Measurements from ENCODE around the gene EPM2A. TPM values are rescaled to one million over a fixed set of nuclear protein-coding genes. Genes with fewer than 3 reads are reported as not detected.

The EPM2A gene
- polyA plus RNA-seq, 2 of the 4 experiments (the other 2 are of a cell fraction), result 2.4 to 3.0 TPM

- POLR2A ChIA-PET, result no interaction called here
- Histone ChIP-seq H3K9me3 (no peaks in the 10 kb centered on the region), H3K4me2 (no peak overlapping the region), H3K27ac (no peak overlapping the region), H3K4me3 (no peak overlapping the region), H3K4me1 (no peaks in the 10 kb centered on the region)
- DNase-seq (ENCODE audit: low read depth in 1 of 2, low spot score in 1 of 2), result no peak
- no peak for ATAC-seq
- no peak for FAIRE-seq
- CTCF ChIA-PET, result no interaction called here
- TF ChIP-seq MAZ (IDR thresholded peaks at IDR 0.05; ENCODE audit: borderline replicate concordance, low read depth, low read length) (no peak), CBX8 (IDR thresholded peaks at IDR 0.05) (no peak), FOSL2 (IDR thresholded peaks at IDR 0.05) (no peak), FOSL2 (CRISPR knock-in tag; IDR thresholded peaks at IDR 0.05) (no peak), NPAS2 (CRISPR knock-in tag; IDR thresholded peaks at IDR 0.05; ENCODE audit: borderline replicate concordance) (no peak), FOSB (CRISPR knock-in tag; IDR thresholded peaks at IDR 0.05) (no peak), MAX (IDR thresholded peaks at IDR 0.05) (no peak), HOXA7 (CRISPR knock-in tag; IDR thresholded peaks at IDR 0.05) (no peak), ZC3H11A (IDR thresholded peaks at IDR 0.05) (no peak), RCOR1 (IDR thresholded peaks at IDR 0.05; ENCODE audit: low read depth, low read length) (no peak)
- WGBS (ENCODE audit: missing lambda C conversion rate), result 9% methylated on average over 2 of the region's 2 CpGs
Measured at GRCh38 chr6:145713773-145714172, 21.5 kb downstream of the EPM2A start.

- Histone ChIP-seq H3K4me1 (no peaks in the 10 kb centered on the region), H3K4me2 (no peak overlapping the region), H3K27ac (no peak overlapping the region), H3K4me3 (no peak overlapping the region), H3K9me3 (no peaks in the 10 kb centered on the region)
- TF ChIP-seq ZC3H11A (IDR thresholded peaks at IDR 0.05), result no peak
- no peak for TF ChIP-seq JUN (IDR thresholded peaks at IDR 0.05)
- TF ChIP-seq SREBF2 (IDR thresholded peaks at IDR 0.05), result no peak
- no peak for TF ChIP-seq ELK1 (IDR thresholded peaks at IDR 0.05; ENCODE audit: low read depth, low read length)
- TF ChIP-seq MAFK (IDR thresholded peaks at IDR 0.05; ENCODE audit: partially characterized antibody), result no peak
- TF ChIP-seq CHD4 (IDR thresholded peaks at IDR 0.05; ENCODE audit: borderline replicate concordance), result no peak
- no peak for TF ChIP-seq REST (IDR thresholded peaks at IDR 0.05)
- TF ChIP-seq RNF2 (IDR thresholded peaks at IDR 0.05; ENCODE audit: borderline replicate concordance, low read depth), result no peak
- TF ChIP-seq NR3C1 (IDR thresholded peaks at IDR 0.05), result no peak
- TF ChIP-seq ZFP36 (IDR thresholded peaks at IDR 0.05; ENCODE audit: borderline replicate concordance, partially characterized antibody), result no peak
- TF ChIP-seq KDM5A (IDR thresholded peaks at IDR 0.05), result no peak
- no peak for TF ChIP-seq HOXB5 (CRISPR knock-in tag; IDR thresholded peaks at IDR 0.05)
- TF ChIP-seq ZNF302 (CRISPR knock-in tag; IDR thresholded peaks at IDR 0.05), result no peak
- TF ChIP-seq BCL3 (IDR thresholded peaks at IDR 0.05), result no peak
- no peak for TF ChIP-seq EP300 (IDR thresholded peaks at IDR 0.05)
- no peak for TF ChIP-seq PHF8 (IDR thresholded peaks at IDR 0.05; ENCODE audit: borderline replicate concordance, low read depth)
- TF ChIP-seq ATOH8 (CRISPR knock-in tag; IDR thresholded peaks at IDR 0.05; ENCODE audit: low read depth), result no peak
- no peak for TF ChIP-seq PBX3 (IDR thresholded peaks at IDR 0.05)
- no peak for TF ChIP-seq NFE2L2 (conservative IDR thresholded peaks at IDR 0.05; ENCODE audit: low read length)
- TF ChIP-seq MYC (IDR thresholded peaks at IDR 0.05; ENCODE audit: borderline replicate concordance, low read length), result no peak
- DNase-seq (ENCODE audit: low read depth in 1 of 2, low spot score in 1 of 2), result no peak
- FAIRE-seq, result no peak
- no peak for ATAC-seq
- ChIA-PET POLR2A (no interaction called here), CTCF (no interaction called here)
Measured at GRCh38 chr6:145711372-145711771, 23.9 kb downstream of the EPM2A start.

Measured in A549 (cell line).